Cerebellar cortex (tissue), 1 donor: Measurements from ENCODE around the gene ZNF189.
A peak's percentile ranks its signal among the peaks of the same experiment; 100 is the strongest.

Experiments
- DNase-seq: peaks from one replicate; pipeline ENCODE4 v3.0.0-alpha.2; 2015; ENCODE audit warnings: low spot score

The ZNF189 gene

GRCh38 chr9:101453776-101454570 is 55.3 kb downstream of the ZNF189 start:
- no peak for DNase-seq

DNA sequence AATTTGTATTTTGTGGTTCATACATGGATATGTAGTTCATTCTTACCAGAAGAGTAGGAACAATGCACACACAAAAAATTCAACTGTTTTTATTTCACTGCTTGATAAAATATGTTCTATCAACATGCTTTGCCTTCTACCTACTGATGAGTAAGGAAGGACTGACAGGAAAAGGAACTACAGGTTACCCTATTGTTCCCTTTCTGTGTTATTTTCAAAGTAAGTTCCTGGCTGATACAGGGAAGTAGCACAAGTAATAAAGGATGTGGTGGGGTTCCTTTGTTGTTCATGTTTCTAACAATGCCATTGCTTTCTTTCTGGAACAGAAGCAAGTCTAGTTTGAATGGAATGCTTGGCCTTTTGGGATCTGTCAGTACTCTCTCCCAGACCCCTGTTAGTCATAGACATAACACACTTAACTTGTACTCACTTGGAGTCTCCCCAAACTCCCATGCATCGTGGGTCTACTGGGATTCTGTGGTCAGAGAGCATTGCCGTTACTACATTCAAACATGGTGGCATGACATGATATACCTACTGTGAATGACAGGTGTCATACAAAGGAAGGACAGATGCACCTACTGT is 57.1 kb downstream of the ZNF189 start:
- no peak for DNase-seq

GRCh38 chr9:101457003-101457402 is 58.4 kb downstream of the ZNF189 start:
- no peak for DNase-seq

- peak; percentile 94 for DNase-seq
Observed at GRCh38 chr9:101458963-101459631, 60.4 kb downstream of the ZNF189 start.
